H1 (cell line): Measurements from ENCODE around the gene HIVEP2. TPM values are rescaled to one million over a fixed set of nuclear protein-coding genes. Genes with fewer than 3 reads are reported as not detected.

Experiments used
- CTCF ChIA-PET: fragments of 300-600 bp; sonication (Branson Sonifier 250); formaldehyde crosslinking; loops from one replicate; lab custom pipeline; 2021; ENCODE audit not compliant: partially characterized antibody; lab: Charles Lee
- POLR2A ChIA-PET: fragments of 300-600 bp; sonication (Branson Sonifier 250); formaldehyde crosslinking; loops from one replicate; lab custom pipeline; 2021; ENCODE audit warnings: inconsistent platforms; ENCODE audit not compliant: partially characterized antibody; lab: Charles Lee
- DNase-seq, 2 experiments: peaks; one replicate each; pipeline versions ENCODE4 v3.0.0 to v3.0.0-alpha.2; 2010 to 2022; ENCODE audit warnings: low spot score in 2 of 2, low read depth in 1 of 2, mixed read lengths in 1 of 2
- FAIRE-seq: peaks from 2 replicates; lab custom pipeline; 2011; peaks lifted over from hg19 to GRCh38; lab: Jason Lieb, UNC
- H2AFZ ChIP-seq: 2 replicates; pipeline ENCODE4 v1.8.1; 2012; ENCODE audit warnings: low read length, inconsistent platforms
- H2AK5ac ChIP-seq: 2 replicates; pipeline ENCODE4 v1.6.1; 2013; ENCODE audit warnings: low read depth, low read length
- H2BK120ac ChIP-seq: replicated peaks from 2 replicates; pipeline ENCODE3; 2013; ENCODE audit warnings: low read depth, low read length, inconsistent platforms
- H2BK12ac ChIP-seq: 2 replicates; pipeline ENCODE4 v1.6.1; 2013; ENCODE audit warnings: low read depth, low read length
- H2BK15ac ChIP-seq: 2 replicates; pipeline ENCODE4 v1.6.1; 2013; ENCODE audit warnings: low read length
- H2BK20ac ChIP-seq: 2 replicates; pipeline ENCODE4 v1.6.1; 2013; ENCODE audit warnings: low read length
- H2BK5ac ChIP-seq: 2 replicates; pipeline ENCODE4 v1.6.1; 2013; ENCODE audit warnings: low read depth, low read length
- H3K14ac ChIP-seq: 2 replicates; pipeline ENCODE4 v1.6.1; 2013; ENCODE audit warnings: inconsistent platforms; ENCODE audit not compliant: insufficient read length
- H3K18ac ChIP-seq: 2 replicates; pipeline ENCODE4 v1.6.1; 2013; ENCODE audit warnings: low read length; ENCODE audit errors: extremely low read depth
- H3K23ac ChIP-seq: 2 replicates; pipeline ENCODE4 v1.6.1; 2013; ENCODE audit warnings: inconsistent platforms; ENCODE audit not compliant: insufficient read length
- H3K23me2 ChIP-seq: 2 replicates; pipeline ENCODE4 v1.6.1; 2013; ENCODE audit warnings: low read depth, low read length
- H3K27ac ChIP-seq: 2 replicates; pipeline ENCODE4 v1.6.1; 2011; ENCODE audit warnings: low read depth, low read length, inconsistent platforms
- H3K27me3 ChIP-seq, 4 experiments: replicated peaks in 1 of 4; 1 replicate in 1 of 4; 2 replicates in 3 of 4; pipeline versions ENCODE4 v1.6.1 to v1.8.1; 2011 to 2013; ENCODE audit warnings: low read length in 3 of 4, mild to moderate bottlenecking in 3 of 4, inconsistent platforms in 2 of 4, mixed read lengths in 2 of 4, moderate library complexity in 1 of 4; ENCODE audit not compliant: control insufficient read depth in 3 of 4, insufficient read depth in 3 of 4; ENCODE audit errors: extremely low read depth in 1 of 4
- H3K36me3 ChIP-seq, 4 experiments: 2 replicates each; pipeline versions ENCODE4 v1.6.1 to v1.8.1; 2011 to 2013; ENCODE audit warnings: mild to moderate bottlenecking in 4 of 4, low read length in 3 of 4, moderate library complexity in 2 of 4, control low read depth in 1 of 4, inconsistent platforms in 1 of 4; ENCODE audit not compliant: insufficient read depth in 4 of 4, control insufficient read depth in 2 of 4
- H3K4ac ChIP-seq: replicated peaks from 2 replicates; pipeline ENCODE3; 2013; ENCODE audit warnings: low read length, low read depth, mixed read lengths, inconsistent platforms; ENCODE audit not compliant: insufficient read length
- H3K4me1 ChIP-seq, 4 experiments: replicated peaks in 1 of 4; 1 replicate in 1 of 4; 2 replicates in 3 of 4; pipeline versions ENCODE4 v1.6.1 to v1.8.1; 2011 to 2013; ENCODE audit warnings: low read length in 3 of 4, inconsistent platforms in 2 of 4, mixed read lengths in 1 of 4; ENCODE audit not compliant: insufficient read depth in 4 of 4, control insufficient read depth in 3 of 4
- H3K4me2 ChIP-seq, 2 experiments: 2 replicates each; pipeline versions ENCODE4 v1.6.1 to v1.8.1; 2011 to 2013; ENCODE audit warnings: low read depth in 2 of 2, low read length in 2 of 2, control low read depth in 1 of 2, inconsistent platforms in 1 of 2, mild to moderate bottlenecking in 1 of 2; ENCODE audit not compliant: insufficient read depth in 1 of 2
- H3K4me3 ChIP-seq, 4 experiments: fragments of 200-600, 300-600 bp in 1 of 4; sonication (generic), shearing (Covaris generic), sonication (Bioruptor Twin) in 1 of 4; 2 replicates each; pipeline versions ENCODE4 v1.5.1 to v1.8.1; 2011 to 2016; ENCODE audit warnings: low read length in 4 of 4, low read depth in 3 of 4, control low read depth in 2 of 4, inconsistent platforms in 2 of 4, mild to moderate bottlenecking in 2 of 4, mixed read lengths in 1 of 4, moderate library complexity in 1 of 4; ENCODE audit not compliant: insufficient read depth in 2 of 4; ENCODE audit errors: extremely low read depth in 1 of 4
- H3K56ac ChIP-seq: replicated peaks from 2 replicates; pipeline ENCODE3; 2013; ENCODE audit warnings: low read depth, mild to moderate bottlenecking, mixed read lengths, low read length, inconsistent platforms; ENCODE audit not compliant: insufficient read length
- H3K79me1 ChIP-seq: 2 replicates; pipeline ENCODE4 v1.6.1; 2013; ENCODE audit warnings: low read depth, low read length, control low read depth
- H3K79me2 ChIP-seq, 2 experiments: 2 replicates each; pipeline versions ENCODE4 v1.6.1 to v1.8.1; 2012 to 2013; ENCODE audit warnings: low read length in 2 of 2, mild to moderate bottlenecking in 2 of 2, inconsistent platforms in 1 of 2; ENCODE audit not compliant: insufficient read depth in 2 of 2, control insufficient read depth in 1 of 2
- H3K9ac ChIP-seq, 4 experiments: replicated peaks in 1 of 4; 1 replicate in 1 of 4; 2 replicates in 3 of 4; pipeline versions ENCODE4 v1.6.1 to v1.8.1; 2011 to 2013; ENCODE audit warnings: low read depth in 3 of 4, low read length in 3 of 4, control low read depth in 2 of 4, mild to moderate bottlenecking in 2 of 4, moderate library complexity in 2 of 4, inconsistent platforms in 1 of 4; ENCODE audit errors: extremely low read depth in 1 of 4
- H3K9me3 ChIP-seq, 2 experiments: 2 replicates each; pipeline versions ENCODE4 v1.6.1 to v1.8.1; 2012 to 2013; ENCODE audit warnings: mild to moderate bottlenecking in 2 of 2, moderate library complexity in 2 of 2, control low read depth in 1 of 2, inconsistent platforms in 1 of 2, low read depth in 1 of 2, low read length in 1 of 2, mixed read lengths in 1 of 2; ENCODE audit not compliant: insufficient read depth in 2 of 2
- H4K20me1 ChIP-seq, 2 experiments: replicated peaks in 1 of 2; 2 replicates each; pipeline versions ENCODE3 to v1.8.1; 2011 to 2013; ENCODE audit warnings: inconsistent platforms in 2 of 2, low read length in 2 of 2, mild to moderate bottlenecking in 1 of 2; ENCODE audit not compliant: insufficient read depth in 2 of 2, control insufficient read depth in 1 of 2
- H4K5ac ChIP-seq: 2 replicates; pipeline ENCODE4 v1.6.1; 2013; ENCODE audit warnings: low read length, low read depth, mixed read lengths, inconsistent platforms; ENCODE audit not compliant: insufficient read length
- H4K8ac ChIP-seq: 2 replicates; pipeline ENCODE4 v1.8.0; 2013; ENCODE audit warnings: mild to moderate bottlenecking, moderate library complexity, low read length, inconsistent platforms; ENCODE audit not compliant: insufficient read depth; ENCODE audit errors: extremely low read depth
- H4K91ac ChIP-seq: replicated peaks from 2 replicates; pipeline ENCODE3; 2013; ENCODE audit warnings: low read length, mixed read lengths, inconsistent platforms; ENCODE audit not compliant: insufficient read length
- ATF2 ChIP-seq: IDR thresholded peaks from 2 replicates; pipeline ENCODE4 v1.6.1; 2012; ENCODE audit warnings: low read length, inconsistent platforms
- CEBPB ChIP-seq: IDR thresholded peaks from 2 replicates; pipeline ENCODE4 v1.6.1; 2012; ENCODE audit warnings: low read depth, low read length
- CHD1 ChIP-seq: IDR thresholded peaks from 2 replicates; pipeline ENCODE4 v1.6.1; 2012; ENCODE audit warnings: low read depth, low read length, improper control_type of control experiment
- KDM5A ChIP-seq: fragments of 200-600 bp; IDR thresholded peaks from 2 replicates; pipeline ENCODE4 v1.7.1; 2012; ENCODE audit warnings: mild to moderate bottlenecking, low read length, inconsistent platforms, mixed read lengths
- NRF1 ChIP-seq: IDR thresholded peaks from 2 replicates; pipeline ENCODE4 v1.6.1; 2011; ENCODE audit warnings: mild to moderate bottlenecking, low read depth, low read length, improper control_type of control experiment
- POLR2AphosphoS5 ChIP-seq: IDR thresholded peaks from 2 replicates; pipeline ENCODE4 v1.6.1; 2011; ENCODE audit warnings: low read depth, low read length
- RAD21 ChIP-seq, 2 experiments: IDR thresholded peaks in 1 of 2; conservative IDR thresholded peaks in 1 of 2; 2 replicates each; pipeline ENCODE4 v1.6.1; 2011; ENCODE audit warnings: low read depth in 2 of 2, low read length in 2 of 2, improper control_type of control experiment in 1 of 2, inconsistent platforms in 1 of 2, mild to moderate bottlenecking in 1 of 2, moderate library complexity in 1 of 2
- RBBP5 ChIP-seq: IDR thresholded peaks from 2 replicates; pipeline ENCODE4 v1.7.1; 2012; ENCODE audit warnings: low read depth, mild to moderate bottlenecking, inconsistent platforms, low read length, moderate library complexity, borderline replicate concordance
- RXRA ChIP-seq: IDR thresholded peaks from 2 replicates; pipeline ENCODE4 v1.6.1; 2011; ENCODE audit warnings: low read depth, mild to moderate bottlenecking, low read length, moderate library complexity; ENCODE audit not compliant: insufficient read depth
- SIN3A ChIP-seq, 2 experiments: IDR thresholded peaks in 1 of 2; conservative IDR thresholded peaks in 1 of 2; 2 replicates each; pipeline ENCODE4 v1.6.1; 2011 to 2012; ENCODE audit warnings: low read length in 2 of 2, improper control_type of control experiment in 1 of 2, low read depth in 1 of 2, mild to moderate bottlenecking in 1 of 2
- SP1 ChIP-seq: IDR thresholded peaks from 2 replicates; pipeline ENCODE4 v1.6.1; 2011; ENCODE audit warnings: low read depth, low read length
- TCF12 ChIP-seq: IDR thresholded peaks from 2 replicates; pipeline ENCODE4 v1.6.1; 2011; ENCODE audit warnings: low read depth, mild to moderate bottlenecking, low read length
- WGBS, 2 experiments: shearing (Covaris generic) in 1 of 2; methylation state at CpG; one replicate each; pipeline versions ENCODE4 v1.1.6 to v1.1.7; 2013 to 2015; ENCODE audit warnings: low lambda C conversion rate in 2 of 2, mixed read lengths in 2 of 2, inconsistent platforms in 1 of 2, low coverage in 1 of 2, missing lambda C conversion rate in 1 of 2; ENCODE audit not compliant: insufficient replicate concordance in 2 of 2, insufficient coverage in 1 of 2, insufficient read length in 1 of 2; ENCODE audit errors: extremely low coverage in 1 of 2, missing lambda C conversion rate in 1 of 2; 5-methylcytosine and 5-hydroxymethylcytosine counted together
- polyA plus RNA-seq, 7 experiments: library from polyadenylated mRNA; depleted of rRNA in 3 of 7; stranded (reverse) in 5 of 7; unstranded in 2 of 7; fragments of >200 nt in 5 of 7; fragments of 200-250 nt in 2 of 7; gene quantifications; 1 replicate in 5 of 7; 2 replicates in 1 of 7; 4 replicates in 1 of 7; pipeline versions ENCODE4 v1.2.1 to v1.2.3, GENCODE V29; 2011 to 2013; ENCODE audit warnings: missing spikeins in 2 of 7, mixed read lengths in 2 of 7
- total RNA-seq: library from RNA; stranded (reverse); fragmentation: NEBNext Ultra II Directional; extraction: Animal tissue kit (Norgen Biotek cat#: 25700); gene quantifications from 2 replicates; pipeline ENCODE4 v1.2.1, GENCODE V29; 2021

HIVEP2 gene
- total and polyA plus RNA-seq, 2 of the 8 experiments (the other 6 are each of a cell fraction or from before 2014, with no cell fraction given) = 2.2 to 6.1 TPM

- FAIRE-seq = no peak
- Histone ChIP-seq H4K8ac (no peak overlapping the region), H3K4ac (no peak overlapping the region), H4K20me1 (no peaks in the 10 kb centered on the region), H3K27me3 (no peaks in the 10 kb centered on the region), H2BK12ac (no peak overlapping the region), H3K23ac (no peak overlapping the region), H3K4me2 (no peak overlapping the region), H3K18ac (no peak overlapping the region), H2BK120ac (no peak overlapping the region), H3K4me3 (no peak overlapping the region), H4K5ac (no peak overlapping the region), H3K36me3 (no peaks in the 10 kb centered on the region), H4K91ac (peak overlapping the region; percentile 22), H3K14ac (no peak overlapping the region), H3K9me3 (no peaks in the 10 kb centered on the region), H3K9ac (no peak overlapping the region), H3K23me2 (no peaks in the 10 kb centered on the region), H3K79me2 (no peaks in the 10 kb centered on the region), H2BK15ac (no peak overlapping the region), H2BK5ac (no peak overlapping the region), H3K27ac (no peak overlapping the region), H2AFZ (no peak overlapping the region), H2AK5ac (no peak overlapping the region), H3K79me1 (no peaks in the 10 kb centered on the region), H3K56ac (no peak overlapping the region), H2BK20ac (no peak overlapping the region), H3K4me1 (no peaks in the 10 kb centered on the region)
- no peak for DNase-seq
- TF ChIP-seq KDM5A = no peak
- no peak for TF ChIP-seq RAD21 (IDR thresholded peaks at IDR 0.05 in 1 of 2, conservative IDR thresholded peaks at IDR 0.05 in 1 of 2; ENCODE audit: low read depth in 2 of 2, low read length in 2 of 2)
- no peak for TF ChIP-seq SP1
- TF ChIP-seq CHD1 = no peak
- no peak for TF ChIP-seq NRF1
- no peak for TF ChIP-seq POLR2AphosphoS5
- TF ChIP-seq TCF12 = no peak
- TF ChIP-seq SIN3A (conservative IDR thresholded peaks at IDR 0.05 in 1 of 2, IDR thresholded peaks at IDR 0.05 in 1 of 2; ENCODE audit: low read depth in 1 of 2, low read length in 2 of 2) = no peak
- no peak for TF ChIP-seq ATF2
- no peak for TF ChIP-seq RXRA
- no peak for TF ChIP-seq RBBP5
- TF ChIP-seq CEBPB = no peak
- ChIA-PET POLR2A (interaction anchor here (0.7 kb wide), 1 partner anchor 362 kb away, joined by 6 read pairs; no protein-coding TSS in a partner anchor), CTCF (interaction anchor here (1.4 kb wide), 1 partner anchor 34 kb away, joined by 6 read pairs; no protein-coding TSS in a partner anchor)
- 92% methylated on average over 6 of the region's 6 CpGs; no CpG with 5 or more reads in 1 of the 2 experiments for WGBS, 2 experiments
Observed at GRCh38 chr6:142726616-142727015, 218.4 kb downstream of the HIVEP2 start.
